ENCODE results near the gene GNG4. TPM values are rescaled to one million over a fixed set of nuclear protein-coding genes. Genes with fewer than 3 reads are reported as not detected.

GNG4 gene
- total and polyA plus RNA-seq, 8 donors: 0.56 to 20.4 (median 3.0) TPM

DNA sequence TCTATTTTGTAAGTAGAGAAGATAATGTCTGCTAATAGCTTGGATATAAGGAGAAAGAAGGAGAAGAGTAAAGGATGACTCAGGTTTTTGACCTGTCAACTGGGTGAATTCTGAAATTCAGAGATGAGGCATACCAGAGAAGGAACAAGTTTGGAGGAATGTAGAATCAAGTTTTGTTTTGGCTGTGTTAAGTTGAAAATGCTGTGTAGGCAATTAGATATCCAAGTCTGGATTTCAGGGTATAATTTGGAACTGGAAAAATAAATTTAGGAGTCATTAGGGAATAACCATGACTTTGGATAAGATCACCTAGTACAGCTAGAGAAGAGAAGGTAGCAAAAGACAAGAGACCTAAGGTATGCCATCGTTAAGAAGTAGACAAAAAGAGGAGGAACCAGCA lies 22.4 kb upstream of the GNG4 start:
- peaks cover 0 to 7% (median 0%) of the 10 kb centered on the region in 3 donors for H3K36me3 ChIP-seq
- H3K4me3 ChIP-seq: no peak overlapping the region
- no peaks in the 10 kb centered on the region for H3K4me1 ChIP-seq
- FAIRE-seq: no peak
- DNase-seq: no peak
- no peak overlapping the region for H3K27ac ChIP-seq
- intact Hi-C loops (cut with DNase I): no loop called here
- no peaks in the 10 kb centered on the region for H3K9me3 ChIP-seq
- H3K27me3 ChIP-seq: no peaks in the 10 kb centered on the region
- no peak for ATAC-seq
- TF ChIP-seq, protein P1, sequence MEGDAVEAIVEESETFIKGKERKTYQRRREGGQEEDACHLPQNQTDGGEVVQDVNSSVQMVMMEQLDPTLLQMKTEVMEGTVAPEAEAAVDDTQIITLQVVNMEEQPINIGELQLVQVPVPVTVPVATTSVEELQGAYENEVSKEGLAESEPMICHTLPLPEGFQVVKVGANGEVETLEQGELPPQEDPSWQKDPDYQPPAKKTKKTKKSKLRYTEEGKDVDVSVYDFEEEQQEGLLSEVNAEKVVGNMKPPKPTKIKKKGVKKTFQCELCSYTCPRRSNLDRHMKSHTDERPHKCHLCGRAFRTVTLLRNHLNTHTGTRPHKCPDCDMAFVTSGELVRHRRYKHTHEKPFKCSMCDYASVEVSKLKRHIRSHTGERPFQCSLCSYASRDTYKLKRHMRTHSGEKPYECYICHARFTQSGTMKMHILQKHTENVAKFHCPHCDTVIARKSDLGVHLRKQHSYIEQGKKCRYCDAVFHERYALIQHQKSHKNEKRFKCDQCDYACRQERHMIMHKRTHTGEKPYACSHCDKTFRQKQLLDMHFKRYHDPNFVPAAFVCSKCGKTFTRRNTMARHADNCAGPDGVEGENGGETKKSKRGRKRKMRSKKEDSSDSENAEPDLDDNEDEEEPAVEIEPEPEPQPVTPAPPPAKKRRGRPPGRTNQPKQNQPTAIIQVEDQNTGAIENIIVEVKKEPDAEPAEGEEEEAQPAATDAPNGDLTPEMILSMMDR (IDR thresholded peaks at IDR 0.05): no peak
- WGBS, 2 donors: 90 to 91% methylated on average over 1 of the region's 1 CpG

DNA sequence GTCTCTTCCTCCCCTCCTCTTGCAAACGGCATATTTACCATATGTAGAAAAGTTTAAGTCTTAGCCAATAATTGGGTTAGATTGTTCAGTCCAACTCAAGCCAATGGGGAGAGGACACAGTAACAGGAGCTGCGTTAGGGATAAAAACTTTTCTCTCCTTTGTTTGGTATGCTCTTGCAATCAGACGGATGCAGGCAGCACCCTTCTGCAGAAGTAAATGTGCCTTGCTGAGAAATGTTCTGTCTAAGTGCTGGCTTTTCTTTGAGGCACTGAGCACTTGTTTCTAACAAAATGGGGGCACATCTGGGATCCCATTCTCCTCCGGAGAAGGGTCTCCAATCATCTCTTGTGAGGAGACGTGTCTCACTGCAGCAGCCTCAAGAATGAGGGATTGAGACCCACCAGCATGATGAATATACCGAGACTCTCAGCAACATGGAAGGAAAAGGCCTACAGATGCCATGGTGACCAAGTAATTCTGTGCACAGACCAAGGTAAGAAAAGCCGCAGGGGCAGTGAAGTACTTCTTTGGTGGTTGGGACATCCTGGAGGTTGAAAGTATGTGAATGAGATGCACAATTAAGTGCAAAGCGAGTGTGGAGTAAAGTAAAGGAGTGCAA lies 20.7 kb upstream of the GNG4 start:
- no peaks in the 10 kb centered on the region for H3K9me3 ChIP-seq
- no peaks in the 10 kb centered on the region for H3K4me1 ChIP-seq
- DNase-seq (no peak), ATAC-seq (no peak), FAIRE-seq (no peak)
- no peak overlapping the region for H3K27ac ChIP-seq
- peaks cover 0 to 7% (median 0%) of the 10 kb centered on the region in 3 donors for H3K36me3 ChIP-seq
- no peak overlapping the region for H3K4me3 ChIP-seq
- intact Hi-C loops (cut with DNase I): no loop called here
- TF ChIP-seq, protein P1 (IDR thresholded peaks at IDR 0.05): no peak
- 94% methylated on average over 8 of the region's 8 CpGs for WGBS, 2 donors
- no peaks in the 10 kb centered on the region for H3K27me3 ChIP-seq

DNA sequence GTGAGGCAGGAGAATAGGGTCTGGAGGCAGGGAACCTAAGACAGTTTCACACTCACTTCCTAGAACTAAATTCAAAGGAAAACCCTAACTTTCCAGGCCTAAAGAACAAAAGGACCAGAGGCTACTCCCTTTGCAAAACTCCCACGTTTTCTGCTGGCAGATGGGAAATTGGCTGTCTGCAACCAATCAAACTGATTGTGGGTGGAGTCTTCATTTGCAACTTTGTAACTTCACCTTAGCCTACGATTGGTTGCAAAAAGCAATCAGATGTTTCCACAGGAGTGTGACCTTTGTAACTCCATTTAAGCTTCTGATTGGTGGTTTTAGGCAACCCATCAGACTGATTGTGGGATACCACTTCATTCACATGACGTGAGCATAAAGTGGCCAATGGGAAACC lies 19.7 kb upstream of the GNG4 start:
- no peaks in the 10 kb centered on the region for H3K4me1 ChIP-seq
- intact Hi-C loops (cut with DNase I): no loop called here
- FAIRE-seq (no peak), ATAC-seq (no peak), DNase-seq (no peak)
- H3K36me3 ChIP-seq: peaks cover 0 to 7% (median 0%) of the 10 kb centered on the region in 3 donors
- H3K4me3 ChIP-seq: no peak overlapping the region
- TF ChIP-seq, protein P1 (IDR thresholded peaks at IDR 0.05): no peak
- no peak overlapping the region for H3K27ac ChIP-seq
- no peaks in the 10 kb centered on the region for H3K27me3 ChIP-seq
- 93 to 95% methylated on average over 3 of the region's 3 CpGs for WGBS, 2 donors
- no peaks in the 10 kb centered on the region for H3K9me3 ChIP-seq

DNA sequence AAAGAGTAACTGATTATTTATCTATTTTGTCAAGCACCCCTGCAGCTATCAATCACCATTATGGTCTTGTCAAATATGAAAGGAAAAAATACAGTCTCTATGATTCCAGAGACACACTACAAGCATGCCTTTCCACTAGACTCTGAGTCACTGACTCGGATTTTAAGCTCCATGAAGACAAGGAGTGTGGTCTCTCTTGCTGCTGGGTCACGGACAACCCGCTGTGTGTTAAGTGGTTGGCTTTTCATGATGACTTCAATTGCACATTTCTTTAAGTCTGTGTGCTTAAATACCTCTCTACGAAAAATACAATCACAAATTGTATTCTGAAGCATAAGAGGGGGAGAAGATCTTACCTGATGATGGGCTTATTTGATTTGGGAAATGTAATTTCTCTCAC lies 14.0 kb upstream of the GNG4 start:
- 91 to 92% methylated on average over 4 of the region's 4 CpGs for WGBS, 2 donors
- no peaks in the 10 kb centered on the region for H3K9me3 ChIP-seq
- no peak overlapping the region for H3K27ac ChIP-seq
- FAIRE-seq: no peak
- H3K4me3 ChIP-seq: no peak overlapping the region
- no peaks in the 10 kb centered on the region for H3K27me3 ChIP-seq
- peaks cover 0 to 7% (median 0%) of the 10 kb centered on the region in 3 donors for H3K36me3 ChIP-seq
- no peak for DNase-seq
- intact Hi-C loops (cut with DNase I): no loop called here
- TF ChIP-seq, protein P1 (IDR thresholded peaks at IDR 0.05): no peak
- no peaks in the 10 kb centered on the region for H3K4me1 ChIP-seq
- no peak for ATAC-seq

DNA sequence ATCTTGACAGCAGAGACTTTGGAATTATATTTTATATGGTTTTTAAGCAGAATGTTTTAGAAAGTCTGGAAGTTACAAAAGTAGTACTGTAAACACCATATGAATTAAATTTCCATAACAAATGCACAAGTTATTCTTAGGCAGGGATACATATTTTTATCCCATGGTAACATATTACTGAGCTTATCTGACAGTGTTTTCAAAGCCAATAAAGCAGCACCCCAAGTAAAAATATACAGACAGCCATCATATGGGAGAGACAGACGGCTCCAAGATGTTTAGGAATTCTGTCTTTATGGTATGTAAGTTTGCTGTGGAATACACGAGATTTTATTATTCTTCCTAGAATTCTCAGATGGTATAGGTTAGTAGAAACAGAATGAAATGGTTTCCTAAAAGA lies 12.0 kb upstream of the GNG4 start:
- intact Hi-C loops (cut with DNase I): no loop called here
- no peaks in the 10 kb centered on the region for H3K9me3 ChIP-seq
- H3K36me3 ChIP-seq: peaks cover 0 to 7% (median 0%) of the 10 kb centered on the region in 3 donors
- no peak overlapping the region for H3K4me3 ChIP-seq
- no peak overlapping the region for H3K27ac ChIP-seq
- FAIRE-seq (no peak), ATAC-seq (no peak), DNase-seq (no peak)
- no peaks in the 10 kb centered on the region for H3K27me3 ChIP-seq
- no peaks in the 10 kb centered on the region for H3K4me1 ChIP-seq
- 73 to 81% methylated on average over 2 of the region's 2 CpGs for WGBS, 2 donors
- TF ChIP-seq, protein P1 (IDR thresholded peaks at IDR 0.05): no peak

Data from pancreas (tissue), 10 donors.